Cardiac muscle cell (in vitro differentiated cells and primary cell): ENCODE data around the gene PLOD1. TPM values are rescaled to one million over a fixed set of nuclear protein-coding genes. Genes with fewer than 3 reads are reported as not detected.

Source experiments
- DNase-seq, 2 donors: peaks; one replicate each; pipeline versions ENCODE4 v3.0.0 to v3.0.0-alpha.2; 2010 to 2017; ENCODE audit warnings: low read depth in 1 of 2, low spot score in 1 of 2
- H3K27ac ChIP-seq: fragments of 200-600 bp; sonication (generic); 2 replicates; pipeline ENCODE4 v1.5.1; 2016
- H3K27me3 ChIP-seq: fragments of 200-600 bp; sonication (generic); 2 replicates; pipeline ENCODE4 v1.6.0; 2016; ENCODE audit warnings: control low read depth
- H3K36me3 ChIP-seq: fragments of 200-600 bp; sonication (generic); 2 replicates; pipeline ENCODE4 v1.5.1; 2016; ENCODE audit warnings: control low read depth
- H3K4me1 ChIP-seq: fragments of 200-600 bp; sonication (generic); 2 replicates; pipeline ENCODE4 v1.8.1; 2017; ENCODE audit warnings: low read depth, mild to moderate bottlenecking, mixed run types
- H3K4me3 ChIP-seq: fragments of 200-600 bp; sonication (generic); 2 replicates; pipeline ENCODE4 v1.5.1; 2016; ENCODE audit warnings: mild to moderate bottlenecking
- H3K9me3 ChIP-seq: fragments of 200-600 bp; sonication (generic); 2 replicates; pipeline ENCODE4 v1.5.1; 2017; ENCODE audit warnings: low read depth, mild to moderate bottlenecking, control low read depth
- polyA plus RNA-seq: library from polyadenylated mRNA; unstranded; fragments of >200 nt; fragmentation: Nextera tagmentation; extraction: Ambion mirVana; gene quantifications from 2 replicates; pipeline ENCODE4 v1.2.1, GENCODE V29; 2016
- total RNA-seq: library from RNA; depleted of rRNA; stranded (reverse); fragments of >200 nt; gene quantifications from 2 replicates; pipeline ENCODE4 v1.2.3, GENCODE V29; 2016
- TF ChIP-seq, protein P1 (sequence below): IDR thresholded peaks from 2 replicates; pipeline ENCODE4 v1.5.1; 2012; ENCODE audit warnings: low read depth, mild to moderate bottlenecking, low read length

Gene PLOD1
- total RNA-seq (158 and 185 TPM in 2 replicates), polyA plus RNA-seq (149 and 167 TPM in 2 replicates)

DNA sequence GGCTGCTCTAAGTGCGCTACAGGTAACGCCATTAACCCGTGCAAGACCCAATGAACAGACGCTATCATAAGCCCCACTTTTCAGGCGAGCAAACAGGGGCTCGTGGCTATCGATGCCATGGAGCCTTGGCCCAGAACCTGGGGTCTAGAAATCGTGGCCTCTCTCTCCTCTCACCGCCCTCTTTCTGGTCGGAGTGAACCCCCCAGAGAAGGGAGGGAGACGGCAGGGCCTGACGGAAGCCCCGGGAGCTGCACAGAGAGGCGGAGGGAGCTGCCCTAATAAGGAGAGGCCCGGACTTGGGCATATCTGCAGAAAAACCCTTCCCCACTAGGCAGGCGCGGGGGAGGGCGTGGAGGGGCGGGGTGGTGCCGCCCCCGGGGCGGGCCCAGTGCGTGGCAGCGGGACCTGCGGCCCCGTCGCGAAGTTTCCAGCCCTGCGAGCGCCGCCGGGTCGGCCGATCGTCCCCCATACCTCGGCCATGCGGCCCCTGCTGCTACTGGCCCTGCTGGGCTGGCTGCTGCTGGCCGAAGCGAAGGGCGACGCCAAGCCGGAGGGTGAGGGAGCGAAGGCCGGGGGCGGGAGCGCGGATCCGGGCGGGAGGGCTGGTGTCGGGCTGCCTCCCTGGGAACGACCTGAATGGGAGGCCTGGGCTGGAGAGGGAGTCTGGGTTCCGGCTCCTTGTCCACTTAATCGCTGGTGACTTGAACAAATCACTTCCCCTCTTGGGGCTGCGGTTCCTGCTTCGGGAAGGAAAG lies at the start of gene PLOD1:
Gene PLOD1, plus strand, starts transcription at position 416 of the 755 bp plus-strand sequence. Its CDS starts 63 bp downstream, at position 479.
- Histone ChIP-seq H3K4me3 (peak within 1 kb of the TSS; percentile 45), H3K27me3 (no peaks in the 10 kb centered on the region), H3K9me3 (no peaks in the 10 kb centered on the region), H3K36me3 (no peaks in the 10 kb centered on the region), H3K4me1 (peaks cover 25% of the 10 kb centered on the region), H3K27ac (peak within 1 kb of the TSS; percentile 98)
- TF ChIP-seq, protein P1, sequence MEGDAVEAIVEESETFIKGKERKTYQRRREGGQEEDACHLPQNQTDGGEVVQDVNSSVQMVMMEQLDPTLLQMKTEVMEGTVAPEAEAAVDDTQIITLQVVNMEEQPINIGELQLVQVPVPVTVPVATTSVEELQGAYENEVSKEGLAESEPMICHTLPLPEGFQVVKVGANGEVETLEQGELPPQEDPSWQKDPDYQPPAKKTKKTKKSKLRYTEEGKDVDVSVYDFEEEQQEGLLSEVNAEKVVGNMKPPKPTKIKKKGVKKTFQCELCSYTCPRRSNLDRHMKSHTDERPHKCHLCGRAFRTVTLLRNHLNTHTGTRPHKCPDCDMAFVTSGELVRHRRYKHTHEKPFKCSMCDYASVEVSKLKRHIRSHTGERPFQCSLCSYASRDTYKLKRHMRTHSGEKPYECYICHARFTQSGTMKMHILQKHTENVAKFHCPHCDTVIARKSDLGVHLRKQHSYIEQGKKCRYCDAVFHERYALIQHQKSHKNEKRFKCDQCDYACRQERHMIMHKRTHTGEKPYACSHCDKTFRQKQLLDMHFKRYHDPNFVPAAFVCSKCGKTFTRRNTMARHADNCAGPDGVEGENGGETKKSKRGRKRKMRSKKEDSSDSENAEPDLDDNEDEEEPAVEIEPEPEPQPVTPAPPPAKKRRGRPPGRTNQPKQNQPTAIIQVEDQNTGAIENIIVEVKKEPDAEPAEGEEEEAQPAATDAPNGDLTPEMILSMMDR, result no peak
- peak; percentile 94 to 96 for DNase-seq

DNA sequence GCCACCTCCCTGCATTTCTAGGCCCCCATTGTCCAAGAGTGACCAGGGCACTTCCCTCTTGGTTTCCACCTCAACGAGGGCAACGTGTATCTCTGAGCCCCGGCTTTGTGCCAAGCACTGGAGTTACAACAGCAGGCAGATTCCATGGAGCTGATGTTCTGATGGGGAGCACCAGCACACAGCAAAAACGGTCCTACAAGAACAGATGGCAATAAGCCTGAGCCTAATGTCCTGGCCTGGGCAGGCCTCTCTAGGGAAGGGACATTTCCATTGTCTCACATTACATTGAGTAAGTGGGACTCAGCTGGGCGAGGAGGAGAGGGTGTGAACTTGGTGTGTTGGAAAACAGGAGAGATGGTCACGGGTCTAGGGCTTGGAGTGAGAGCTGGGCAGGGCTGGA lies 48.6 kb upstream of the PLOD1 start:
- Histone ChIP-seq H3K4me1 (peaks cover 50% of the 10 kb centered on the region), H3K9me3 (no peaks in the 10 kb centered on the region), H3K27me3 (no peaks in the 10 kb centered on the region), H3K4me3 (no peak overlapping the region), H3K27ac (no peak overlapping the region), H3K36me3 (no peaks in the 10 kb centered on the region)
- DNase-seq, result no peak
- TF ChIP-seq, protein P1, result no peak

DNA sequence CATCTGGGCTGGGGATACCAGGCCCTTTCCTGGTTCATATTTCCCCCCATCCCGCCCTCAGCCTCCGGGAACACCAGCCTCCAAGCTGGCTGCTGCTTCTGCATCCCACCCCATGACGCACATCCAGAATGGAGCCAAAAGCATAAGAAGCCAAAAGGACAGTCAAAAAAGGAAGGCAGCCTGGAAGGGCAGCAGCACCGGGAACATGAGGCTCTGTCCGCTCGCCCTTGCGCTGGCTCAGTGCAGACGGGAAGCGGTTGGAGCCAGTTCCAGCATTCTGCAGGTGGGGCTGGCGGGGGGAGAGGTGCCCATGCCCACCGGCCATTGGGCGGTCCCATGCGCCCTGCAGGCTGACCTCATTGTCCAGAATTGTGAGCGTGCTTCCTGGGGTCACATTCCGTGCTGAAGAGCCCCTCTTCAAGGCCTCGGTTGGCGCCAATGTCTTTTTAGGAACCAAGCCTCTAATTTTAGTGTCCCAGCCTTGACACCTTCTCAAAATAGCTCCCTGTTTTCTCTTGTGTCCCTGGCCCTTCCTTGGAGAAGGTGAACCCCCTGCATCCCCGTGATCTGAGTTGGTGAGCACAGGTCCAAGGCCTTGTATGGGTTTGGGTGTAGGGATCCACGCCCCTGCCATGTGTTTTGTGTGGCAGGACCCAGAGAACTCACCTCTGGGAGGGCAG lies 47.4 kb upstream of the PLOD1 start:
- peak in 1 of 2 donors; percentile 37 for DNase-seq
- H3K4me1 ChIP-seq, result peaks cover 38% of the 10 kb centered on the region
- H3K4me3 ChIP-seq, result no peak overlapping the region
- H3K27ac ChIP-seq, result peak overlapping the region; percentile 61
- TF ChIP-seq, protein P1, result no peak
- H3K36me3 ChIP-seq, result no peaks in the 10 kb centered on the region
- H3K27me3 ChIP-seq, result no peaks in the 10 kb centered on the region
- no peaks in the 10 kb centered on the region for H3K9me3 ChIP-seq

DNA sequence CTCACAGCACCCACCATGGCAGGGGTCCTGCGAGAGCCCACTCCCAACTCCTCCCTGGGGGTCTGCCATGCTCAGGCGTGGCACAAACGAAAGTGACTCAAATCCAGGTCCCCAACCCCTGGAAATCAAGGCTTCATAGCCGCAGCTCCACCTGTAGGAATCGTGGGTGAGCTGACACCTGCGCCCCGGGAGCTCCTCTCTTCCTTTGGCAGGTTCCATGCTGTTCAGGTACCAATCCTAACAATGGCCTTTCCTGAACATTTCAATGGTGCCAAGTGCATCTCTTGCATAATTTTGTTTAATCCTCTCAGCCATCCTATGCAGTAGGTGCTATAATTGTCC lies 46.9 kb upstream of the PLOD1 start:
- no peaks in the 10 kb centered on the region for H3K27me3 ChIP-seq
- no peak for DNase-seq
- no peaks in the 10 kb centered on the region for H3K36me3 ChIP-seq
- TF ChIP-seq, protein P1, result no peak
- no peaks in the 10 kb centered on the region for H3K9me3 ChIP-seq
- H3K27ac ChIP-seq, result peak overlapping the region; percentile 61
- H3K4me3 ChIP-seq, result no peak overlapping the region
- H3K4me1 ChIP-seq, result peaks cover 33% of the 10 kb centered on the region

DNA sequence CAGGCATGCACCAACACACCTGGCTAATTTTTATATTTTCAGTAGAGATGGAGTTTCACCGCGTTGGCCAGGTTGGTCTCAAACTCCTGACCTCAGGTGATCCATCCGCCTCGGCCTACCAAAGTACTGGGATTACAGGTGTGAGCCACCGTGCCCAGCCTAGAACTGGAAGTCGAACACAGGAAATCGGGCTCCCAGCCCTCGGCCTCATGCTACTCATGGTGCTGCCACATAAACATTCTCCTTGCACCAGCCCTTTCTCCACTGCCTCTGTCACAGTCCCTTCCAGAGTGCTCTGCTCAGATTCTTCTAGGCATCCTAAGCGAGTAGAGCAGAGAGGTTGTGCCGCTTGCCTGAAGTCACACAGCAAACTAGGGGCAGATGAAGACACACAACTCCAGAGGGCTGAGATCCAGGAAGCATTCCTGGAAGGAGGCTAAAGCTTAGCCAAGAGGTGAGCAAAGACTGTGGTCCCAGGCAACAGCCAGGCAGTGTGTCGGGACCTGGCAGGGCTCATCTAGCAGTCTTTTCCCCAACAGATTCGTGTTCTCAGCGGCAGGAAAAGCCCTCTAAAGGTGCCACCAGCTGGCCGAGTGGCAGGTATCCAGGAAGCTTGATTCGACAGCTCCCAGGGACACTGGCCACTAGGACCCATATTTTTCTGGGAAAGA lies 46.2 kb upstream of the PLOD1 start:
- Histone ChIP-seq H3K9me3 (no peaks in the 10 kb centered on the region), H3K27me3 (no peaks in the 10 kb centered on the region), H3K4me3 (no peak overlapping the region), H3K36me3 (no peaks in the 10 kb centered on the region), H3K4me1 (peaks cover 29% of the 10 kb centered on the region), H3K27ac (peak overlapping the region; percentile 10)
- no peak for DNase-seq
- TF ChIP-seq, protein P1, result no peak
